ENCODE data around the gene TLR1.

- TF ChIP-seq, protein P1, sequence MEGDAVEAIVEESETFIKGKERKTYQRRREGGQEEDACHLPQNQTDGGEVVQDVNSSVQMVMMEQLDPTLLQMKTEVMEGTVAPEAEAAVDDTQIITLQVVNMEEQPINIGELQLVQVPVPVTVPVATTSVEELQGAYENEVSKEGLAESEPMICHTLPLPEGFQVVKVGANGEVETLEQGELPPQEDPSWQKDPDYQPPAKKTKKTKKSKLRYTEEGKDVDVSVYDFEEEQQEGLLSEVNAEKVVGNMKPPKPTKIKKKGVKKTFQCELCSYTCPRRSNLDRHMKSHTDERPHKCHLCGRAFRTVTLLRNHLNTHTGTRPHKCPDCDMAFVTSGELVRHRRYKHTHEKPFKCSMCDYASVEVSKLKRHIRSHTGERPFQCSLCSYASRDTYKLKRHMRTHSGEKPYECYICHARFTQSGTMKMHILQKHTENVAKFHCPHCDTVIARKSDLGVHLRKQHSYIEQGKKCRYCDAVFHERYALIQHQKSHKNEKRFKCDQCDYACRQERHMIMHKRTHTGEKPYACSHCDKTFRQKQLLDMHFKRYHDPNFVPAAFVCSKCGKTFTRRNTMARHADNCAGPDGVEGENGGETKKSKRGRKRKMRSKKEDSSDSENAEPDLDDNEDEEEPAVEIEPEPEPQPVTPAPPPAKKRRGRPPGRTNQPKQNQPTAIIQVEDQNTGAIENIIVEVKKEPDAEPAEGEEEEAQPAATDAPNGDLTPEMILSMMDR (IDR thresholded peaks at IDR 0.05; ENCODE audit: low read depth, low read length, poor library complexity, severe bottlenecking), result no peak
- no peak for TF ChIP-seq EZH2phosphoT487 (IDR thresholded peaks at IDR 0.05; ENCODE audit: borderline replicate concordance, low read length)
Observed at GRCh38 chr4:38832206-38832605, 27.6 kb upstream of the TLR1 start.
